ENCODE data around the gene ODC1.

Gene ODC1

GRCh38 chr2:10413503-10413902 lies 34.6 kb downstream of the ODC1 start:
- H3K27ac ChIP-seq (ENCODE audit: low read depth, low read length, poor library complexity, severe bottlenecking): peak overlapping the region; percentile 99
- no peaks in the 10 kb centered on the region for H3K9me2 ChIP-seq (ENCODE audit: low read depth, low read length)
- no peaks in the 10 kb centered on the region for H3K36me3 ChIP-seq (ENCODE audit: insufficient read depth, low read length)
- no peaks in the 10 kb centered on the region for H3K9me3 ChIP-seq (ENCODE audit: low read length)
- peak overlapping the region; percentile 12; the same call in 1 of the 2 replicates for H3K9ac ChIP-seq (ENCODE audit: low read length)
- no peaks in the 10 kb centered on the region for H4K20me1 ChIP-seq (ENCODE audit: insufficient read depth, low read length)
- H2AFZ ChIP-seq (ENCODE audit: low read length): no peak overlapping the region
- H3F3A ChIP-seq (ENCODE audit: insufficient read depth, low read length): peaks cover 4% of the 10 kb centered on the region; the same call in 1 of the 2 replicates
- no peaks in the 10 kb centered on the region for H3K79me2 ChIP-seq (ENCODE audit: insufficient read depth, low read length)
- TF ChIP-seq, protein P1, sequence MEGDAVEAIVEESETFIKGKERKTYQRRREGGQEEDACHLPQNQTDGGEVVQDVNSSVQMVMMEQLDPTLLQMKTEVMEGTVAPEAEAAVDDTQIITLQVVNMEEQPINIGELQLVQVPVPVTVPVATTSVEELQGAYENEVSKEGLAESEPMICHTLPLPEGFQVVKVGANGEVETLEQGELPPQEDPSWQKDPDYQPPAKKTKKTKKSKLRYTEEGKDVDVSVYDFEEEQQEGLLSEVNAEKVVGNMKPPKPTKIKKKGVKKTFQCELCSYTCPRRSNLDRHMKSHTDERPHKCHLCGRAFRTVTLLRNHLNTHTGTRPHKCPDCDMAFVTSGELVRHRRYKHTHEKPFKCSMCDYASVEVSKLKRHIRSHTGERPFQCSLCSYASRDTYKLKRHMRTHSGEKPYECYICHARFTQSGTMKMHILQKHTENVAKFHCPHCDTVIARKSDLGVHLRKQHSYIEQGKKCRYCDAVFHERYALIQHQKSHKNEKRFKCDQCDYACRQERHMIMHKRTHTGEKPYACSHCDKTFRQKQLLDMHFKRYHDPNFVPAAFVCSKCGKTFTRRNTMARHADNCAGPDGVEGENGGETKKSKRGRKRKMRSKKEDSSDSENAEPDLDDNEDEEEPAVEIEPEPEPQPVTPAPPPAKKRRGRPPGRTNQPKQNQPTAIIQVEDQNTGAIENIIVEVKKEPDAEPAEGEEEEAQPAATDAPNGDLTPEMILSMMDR (IDR thresholded peaks at IDR 0.05; ENCODE audit: low read length): no peak
- TF ChIP-seq EZH2 (IDR thresholded peaks at IDR 0.05; ENCODE audit: borderline replicate concordance, low read length): no peak
- H3K4me2 ChIP-seq (ENCODE audit: low read length): no peak overlapping the region; the same call in 1 of the 2 replicates
- peaks cover 3% of the 10 kb centered on the region; the same call in 1 of the 2 replicates for H3K27me3 ChIP-seq (ENCODE audit: insufficient read depth, low read length)
- H3K4me1 ChIP-seq (ENCODE audit: insufficient read depth, low read length, severe bottlenecking): peaks cover 79% of the 10 kb centered on the region
- no peak overlapping the region for H3K4me3 ChIP-seq (ENCODE audit: low read depth, low read length, poor library complexity, severe bottlenecking)

DNA sequence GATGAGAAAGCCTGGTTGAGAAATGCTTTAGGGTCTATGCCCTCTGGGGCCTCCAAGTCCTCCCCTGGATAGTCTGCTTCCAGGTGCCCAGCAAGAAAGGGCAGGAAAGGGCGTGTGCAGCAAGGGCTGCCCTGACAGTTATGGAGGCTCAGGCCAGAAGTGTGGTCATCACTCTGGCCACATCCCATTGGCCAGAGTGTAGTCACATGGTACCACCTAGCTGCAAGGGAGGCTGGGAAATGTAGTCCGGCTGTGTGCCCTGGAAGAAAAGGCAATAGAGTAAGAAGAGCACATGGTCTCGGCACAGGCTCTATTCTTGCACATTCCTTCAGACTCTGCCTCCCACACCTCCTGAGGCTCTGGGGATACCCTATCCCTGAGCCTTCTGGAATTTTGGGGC lies 35.7 kb downstream of the ODC1 start:
- Histone ChIP-seq H3K9ac (ENCODE audit: low read length) (no peak overlapping the region), H3K79me2 (ENCODE audit: insufficient read depth, low read length) (no peaks in the 10 kb centered on the region)
- TF ChIP-seq, protein P1 (IDR thresholded peaks at IDR 0.05; ENCODE audit: low read length): no peak
- TF ChIP-seq EZH2 (IDR thresholded peaks at IDR 0.05; ENCODE audit: borderline replicate concordance, low read length): no peak

GRCh38 chr2:10411557-10411956 lies 36.6 kb downstream of the ODC1 start:
- Histone ChIP-seq H3K9me2 (ENCODE audit: low read depth, low read length) (no peaks in the 10 kb centered on the region), H3K9ac (ENCODE audit: low read length) (peak overlapping the region; percentile 52; the same call in 1 of the 2 replicates), H2AFZ (ENCODE audit: low read length) (no peak overlapping the region), H3K27me3 (ENCODE audit: insufficient read depth, low read length) (no peaks in the 10 kb centered on the region), H3F3A (ENCODE audit: insufficient read depth, low read length) (peaks cover 4% of the 10 kb centered on the region; the same call in 1 of the 2 replicates), H3K27ac (ENCODE audit: low read depth, low read length, poor library complexity, severe bottlenecking) (peak overlapping the region; percentile 99), H3K79me2 (ENCODE audit: insufficient read depth, low read length) (no peaks in the 10 kb centered on the region), H3K4me3 (ENCODE audit: low read depth, low read length, poor library complexity, severe bottlenecking) (no peak overlapping the region), H3K4me1 (ENCODE audit: insufficient read depth, low read length, severe bottlenecking) (peaks cover 77% of the 10 kb centered on the region), H3K9me3 (ENCODE audit: low read length) (no peaks in the 10 kb centered on the region), H3K4me2 (ENCODE audit: low read length) (0 out of 2 replicates have a peak overlapping the region, but pooled peaks have one; percentile 57), H4K20me1 (ENCODE audit: insufficient read depth, low read length) (no peaks in the 10 kb centered on the region), H3K36me3 (ENCODE audit: insufficient read depth, low read length) (no peaks in the 10 kb centered on the region)
- no peak for TF ChIP-seq EZH2 (IDR thresholded peaks at IDR 0.05; ENCODE audit: borderline replicate concordance, low read length)
- TF ChIP-seq, protein P1 (IDR thresholded peaks at IDR 0.05; ENCODE audit: low read length): no peak

More for the DNA sequence above, 35.7 kb downstream of the ODC1 start:
- Histone ChIP-seq H2AFZ (ENCODE audit: low read length) (no peak overlapping the region), H4K20me1 (ENCODE audit: insufficient read depth, low read length) (no peaks in the 10 kb centered on the region), H3K4me3 (ENCODE audit: low read depth, low read length, poor library complexity, severe bottlenecking) (no peak overlapping the region), H3K9me3 (ENCODE audit: low read length) (no peaks in the 10 kb centered on the region), H3F3A (ENCODE audit: insufficient read depth, low read length) (peaks cover 4% of the 10 kb centered on the region; the same call in 1 of the 2 replicates), H3K27ac (ENCODE audit: low read depth, low read length, poor library complexity, severe bottlenecking) (peak overlapping the region; percentile 99), H3K4me1 (ENCODE audit: insufficient read depth, low read length, severe bottlenecking) (peaks cover 85% of the 10 kb centered on the region), H3K27me3 (ENCODE audit: insufficient read depth, low read length) (peaks cover 3% of the 10 kb centered on the region; the same call in 1 of the 2 replicates), H3K36me3 (ENCODE audit: insufficient read depth, low read length) (no peaks in the 10 kb centered on the region), H3K9me2 (ENCODE audit: low read depth, low read length) (no peaks in the 10 kb centered on the region), H3K4me2 (ENCODE audit: low read length) (no peak overlapping the region)
